HepG2 (cell line): ENCODE measurements around the gene UAP1. TPM values are rescaled to one million over a fixed set of nuclear protein-coding genes. Genes with fewer than 3 reads are reported as not detected.

Source experiments
- ATAC-seq: fragments of 200-7000 bp; cut with Tn5 transposase; 3 replicates; pipeline ENCODE4 v1.9.1; 2020; ENCODE audit warnings: mild to moderate bottlenecking, moderate library complexity
- BruUV-seq: library from RNA; stranded (reverse); fragments of 400-500 nt; replicated peaks from 2 replicates; lab custom pipeline; 2021; lab: Mats Ljungman, UMichigan
- CTCF ChIA-PET: fragments of 300-600 bp; formaldehyde crosslinking; extraction: SDS; loops from one replicate; lab custom pipeline; 2021; ENCODE audit warnings: low total read pairs, inconsistent platforms, low intra/inter-chr PET ratio; lab: Yijun Ruan, JAX
- POLR2A ChIA-PET: fragments of 350-600 bp; sonication (Branson Sonifier 250); formaldehyde crosslinking; loops from one replicate; lab custom pipeline; 2020; ENCODE audit warnings: antibody characterized with exemption, inconsistent platforms; lab: Yijun Ruan, JAX
- DNase-seq: peaks from one replicate; pipeline ENCODE4 v3.0.0-alpha.2; 2015; ENCODE audit warnings: low spot score
- FAIRE-seq: peaks from 3 replicates; lab custom pipeline; 2011; peaks lifted over from hg19 to GRCh38; lab: Jason Lieb, UNC
- H2AFZ ChIP-seq: one replicate; pipeline ENCODE4 v1.6.1; 2011; ENCODE audit warnings: low read length, inconsistent platforms
- H3K27ac ChIP-seq: fragments of 300-600 bp; 3 replicates; pipeline ENCODE4 v1.8.0; 2011; ENCODE audit warnings: mixed run types, mild to moderate bottlenecking, mixed read lengths, low read length, inconsistent platforms; ENCODE audit not compliant: insufficient read depth; ENCODE audit errors: extremely low read length
- H3K27me3 ChIP-seq, 2 experiments: fragments of 200-600 bp in 1 of 2; 2 replicates in 1 of 2; 3 replicates in 1 of 2; pipeline versions ENCODE4 v1.6.0 to v1.8.0; 2011; ENCODE audit warnings: low read length in 2 of 2, mild to moderate bottlenecking in 2 of 2, moderate library complexity in 2 of 2, inconsistent platforms in 1 of 2; ENCODE audit not compliant: insufficient read depth in 2 of 2, control insufficient read depth in 1 of 2
- H3K36me3 ChIP-seq, 2 experiments: fragments of 200-600 bp in 1 of 2; replicated peaks in 1 of 2; 2 replicates in 1 of 2; 3 replicates in 1 of 2; pipeline versions ENCODE4 v1.5.1 to v1.8.0; 2011; ENCODE audit warnings: low read length in 2 of 2, inconsistent platforms in 1 of 2; ENCODE audit not compliant: insufficient read depth in 2 of 2, control insufficient read depth in 1 of 2
- H3K4me1 ChIP-seq: 2 replicates; pipeline ENCODE4 v1.5.1; 2012; ENCODE audit warnings: low read length, inconsistent platforms; ENCODE audit not compliant: insufficient read depth
- H3K4me2 ChIP-seq: 2 replicates; pipeline ENCODE4 v1.6.0; 2011; ENCODE audit warnings: low read depth, low read length, inconsistent platforms
- H3K4me3 ChIP-seq, 3 experiments: fragments of 200-600 bp in 1 of 3; sonication (generic), shearing (Covaris generic) in 1 of 3; replicated peaks in 1 of 3; 2 replicates each; pipeline ENCODE4 v1.5.1; 2011 to 2016; ENCODE audit warnings: low read length in 3 of 3, inconsistent platforms in 2 of 3, low read depth in 2 of 3, mild to moderate bottlenecking in 2 of 3, control low read depth in 1 of 3, mixed read lengths in 1 of 3; ENCODE audit not compliant: insufficient read depth in 1 of 3
- H3K79me2 ChIP-seq: one replicate; pipeline ENCODE4 v1.6.1; 2011; ENCODE audit warnings: low read length, inconsistent platforms; ENCODE audit not compliant: insufficient read depth
- H3K9ac ChIP-seq: 2 replicates; pipeline ENCODE4 v1.6.0; 2011; ENCODE audit warnings: mild to moderate bottlenecking, low read depth, low read length, inconsistent platforms; ENCODE audit not compliant: insufficient read depth
- H3K9me3 ChIP-seq: 2 replicates; pipeline ENCODE4 v1.5.1; 2012; ENCODE audit warnings: mild to moderate bottlenecking, low read length
- H4K20me1 ChIP-seq: 2 replicates; pipeline ENCODE4 v1.6.0; 2011; ENCODE audit warnings: inconsistent platforms, mild to moderate bottlenecking, low read length, moderate library complexity; ENCODE audit not compliant: insufficient read depth
- CREB1 ChIP-seq, 2 experiments: fragments of 450-650 bp in 1 of 2; IDR thresholded peaks; 2 replicates each; pipeline ENCODE4 v1.6.1; 2016 to 2017; ENCODE audit warnings: control low read depth in 1 of 2, mild to moderate bottlenecking in 1 of 2, missing compliant biosample characterization in 1 of 2, missing genetic modification characterization in 1 of 2
- HMGXB4 ChIP-seq, 2 experiments: sonication (generic) in 1 of 2; formaldehyde crosslinking in 1 of 2; IDR thresholded peaks; 2 replicates each; pipeline versions ENCODE4 v1.4.0 to v1.6.1; 2018 to 2020; ENCODE audit warnings: missing genetic modification reagents in 2 of 2, borderline replicate concordance in 1 of 2, low read depth in 1 of 2, mild to moderate bottlenecking in 1 of 2, missing biosample characterization in 1 of 2
- HNF4A ChIP-seq: sonication (generic); formaldehyde crosslinking; IDR thresholded peaks from 2 replicates; pipeline ENCODE4 v1.4.0; 2020; ENCODE audit warnings: missing genetic modification reagents
- MED8 ChIP-seq: sonication (generic); formaldehyde crosslinking; IDR thresholded peaks from 2 replicates; pipeline ENCODE4 v1.8.1; 2023; ENCODE audit warnings: mild to moderate bottlenecking, missing genetic modification reagents; ENCODE audit not compliant: insufficient replicate concordance
- MLXIP ChIP-seq: sonication (generic); formaldehyde crosslinking; IDR thresholded peaks from 2 replicates; pipeline ENCODE4 v1.9.0; 2021; ENCODE audit warnings: missing genetic modification reagents, borderline replicate concordance
- NFIB ChIP-seq: sonication (generic); formaldehyde crosslinking; IDR thresholded peaks from 2 replicates; pipeline ENCODE4 v1.9.0; 2021; ENCODE audit warnings: missing genetic modification reagents, mild to moderate bottlenecking, borderline replicate concordance
- POGZ ChIP-seq: sonication (generic); formaldehyde crosslinking; IDR thresholded peaks from 2 replicates; pipeline ENCODE4 v1.4.0; 2020; ENCODE audit warnings: mild to moderate bottlenecking, missing genetic modification reagents
- PTBP1 ChIP-seq: fragments of 200-400 bp; formaldehyde crosslinking; IDR thresholded peaks from 2 replicates; pipeline ENCODE4 v1.6.1; 2018; ENCODE audit warnings: low read length, low read depth; ENCODE audit not compliant: poor library complexity, severe bottlenecking
- RFX3 ChIP-seq: IDR thresholded peaks from 2 replicates; pipeline ENCODE4 v1.6.1; 2016; ENCODE audit warnings: missing biosample characterization, missing genetic modification reagents
- SAFB2 ChIP-seq: sonication (generic); formaldehyde crosslinking; IDR thresholded peaks from 2 replicates; pipeline ENCODE4 v1.5.1; 2020; ENCODE audit warnings: missing genetic modification reagents, low read depth, mild to moderate bottlenecking, borderline replicate concordance
- ZNF256 ChIP-seq: sonication (generic); formaldehyde crosslinking; conservative IDR thresholded peaks from 2 replicates; pipeline ENCODE4 v1.4.0; 2020; ENCODE audit warnings: missing genetic modification reagents
- ZNF317 ChIP-seq: sonication (generic); formaldehyde crosslinking; IDR thresholded peaks from 2 replicates; pipeline ENCODE4 v1.5.0; 2020; ENCODE audit warnings: mild to moderate bottlenecking, missing genetic modification reagents
- WGBS: methylation state at CpG from one replicate; pipeline ENCODE4 v1.1.6; 2017; ENCODE audit warnings: low lambda C conversion rate; 5-methylcytosine and 5-hydroxymethylcytosine counted together
- in situ Hi-C: cut with HindIII; loops from 2 replicates; pipeline ENCODE4 v1.10.0; 2017; ENCODE audit warnings: low pct_unique_long_range_greater_than_20kb; ENCODE audit not compliant: extremely low pct_ligation_motif_present
- intact Hi-C: fragments of 100-400 bp; cut with micrococcal nuclease; formaldehyde crosslinking; loops from one replicate; pipeline ENCODE4 v1.10.0; 2022; ENCODE audit not compliant: unreplicated experiment
- polyA plus RNA-seq, 8 experiments: library from polyadenylated mRNA; depleted of rRNA in 3 of 8; stranded (reverse) in 7 of 8; unstranded in 1 of 8; fragments of >200 nt; fragmentation: Illumina TruSeq in 4 of 8; extraction: Trizol in 4 of 8; gene quantifications; 2 replicates each; pipeline versions ENCODE4 v1.2.1 to v1.2.3, GENCODE V29; 2011 to 2016; ENCODE audit warnings: low read depth in 4 of 8, missing spikeins in 1 of 8, mixed read lengths in 1 of 8; ENCODE audit not compliant: insufficient read depth in 1 of 8
- total RNA-seq, 5 experiments: library from RNA; depleted of rRNA; stranded (reverse); fragments of >200 nt; fragmentation: Illumina TruSeq; extraction: Trizol; gene quantifications; 2 replicates each; pipeline ENCODE4 v1.2.3, GENCODE V29; 2016; ENCODE audit warnings: low read depth in 1 of 5

The UAP1 gene
- total and polyA plus RNA-seq, 2 of the 13 experiments (the other 11 are each of a cell fraction or from before 2014, with no cell fraction given): 48.4 to 117 TPM

DNA sequence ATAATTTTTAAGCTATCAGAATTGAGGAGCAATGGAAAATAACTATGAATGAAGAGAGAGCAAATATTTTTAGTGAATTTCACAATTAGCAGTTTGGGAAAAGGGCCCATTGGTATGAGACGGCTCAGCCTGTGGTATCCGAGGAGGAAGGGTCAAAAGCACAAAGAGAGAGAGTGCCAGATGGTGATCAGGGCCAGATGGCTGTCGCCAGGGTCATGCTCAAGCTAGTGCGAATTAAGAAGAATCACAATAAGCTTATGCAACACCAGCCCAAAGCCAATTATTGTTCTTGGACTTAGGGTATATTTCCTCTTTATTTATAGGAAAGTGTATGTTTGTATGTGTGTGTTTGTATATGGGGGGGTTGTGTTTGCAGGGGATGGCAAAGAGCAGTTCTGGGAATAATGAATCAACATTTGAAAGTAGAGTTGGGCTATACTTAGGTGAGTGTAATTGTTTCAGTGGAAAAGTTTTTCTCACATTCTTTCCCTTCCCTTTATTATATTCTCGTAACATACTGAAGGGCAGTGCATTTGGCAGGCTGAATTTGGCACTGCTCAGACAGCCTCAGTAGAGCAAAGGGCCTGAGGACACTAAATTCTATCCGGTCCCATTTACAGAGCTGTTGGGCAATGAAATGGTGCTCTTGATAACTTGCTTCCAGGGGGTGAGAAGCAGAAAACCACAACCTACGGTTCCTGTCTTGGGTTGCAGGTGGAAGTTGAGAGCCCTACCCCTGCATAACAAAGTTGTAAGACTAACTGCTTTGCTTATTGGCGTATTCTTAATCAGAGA is 51.3 kb downstream of the UAP1 start (continued):
- TF ChIP-seq CREB1 (IDR thresholded peaks at IDR 0.05) (no peak), CREB1 (CRISPR knock-in tag; IDR thresholded peaks at IDR 0.05) (no peak), HMGXB4 (CRISPR knock-in tag; IDR thresholded peaks at IDR 0.05; ENCODE audit: borderline replicate concordance in 1 of 2, low read depth in 1 of 2) (0 out of 4 replicates have a peak, but pooled peaks of 1 of the 2 experiments have one; percentile 1), PTBP1 (no peak), HNF4A (CRISPR knock-in tag) (0 out of 2 replicates have a peak, but pooled peaks have one; percentile 8), NFIB (CRISPR knock-in tag) (no peak), MED8 (CRISPR knock-in tag) (no peak), ZNF256 (no peak), POGZ (CRISPR knock-in tag) (no peak), SAFB2 (CRISPR knock-in tag) (no peak), RFX3 (CRISPR knock-in tag) (no peak)

DNA sequence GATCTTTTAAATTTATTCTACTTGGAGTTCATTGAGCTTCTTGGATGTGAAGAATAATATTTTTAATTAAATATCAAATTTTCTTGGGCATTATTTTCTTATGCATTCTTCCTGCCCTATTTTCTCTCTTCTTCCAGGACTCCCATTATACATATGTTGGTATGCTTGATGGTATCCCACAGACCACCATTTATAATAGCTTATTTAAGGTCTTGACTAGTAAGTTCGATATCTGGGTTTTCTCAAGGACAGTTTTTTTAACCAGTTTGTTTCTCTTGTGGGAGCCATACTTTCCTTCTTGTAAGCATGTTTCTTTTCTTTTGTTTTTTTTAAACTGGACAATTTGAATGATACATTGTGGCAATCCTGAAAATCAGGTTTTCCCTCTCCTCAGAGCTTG is 55.3 kb downstream of the UAP1 start:
- intact Hi-C loops: no loop called here
- H3K79me2 ChIP-seq: no peaks in the 10 kb centered on the region
- TF ChIP-seq MLXIP (no peak), ZNF317 (CRISPR knock-in tag) (no peak)
- TF ChIP-seq, all 625 proteins: peak for 0
- H3K27me3 ChIP-seq: no peaks in the 10 kb centered on the region
- no peaks in the 10 kb centered on the region for H3K36me3 ChIP-seq
- in situ Hi-C loops: no loop called here
- H3K9me3 ChIP-seq: peaks cover 19% of the 10 kb centered on the region
- FAIRE-seq: no peak
- 47% methylated on average over 1 of the region's 1 CpG for WGBS
- ChIA-PET POLR2A (no interaction called here), CTCF (no interaction called here)
- no peak for DNase-seq
- H3K4me3 ChIP-seq: no peak overlapping the region
- H3K4me2 ChIP-seq: no peak overlapping the region
- no peak overlapping the region for H3K9ac ChIP-seq
- no peak for ATAC-seq
- no TSS peak for BruUV-seq
- no peak overlapping the region for H2AFZ ChIP-seq
- H3K27ac ChIP-seq: no peak overlapping the region
- no peaks in the 10 kb centered on the region for H4K20me1 ChIP-seq
- peaks cover 19% of the 10 kb centered on the region for H3K4me1 ChIP-seq
